Osteocyte (in vitro differentiated cells): ENCODE results near the gene CYB5A. TPM values are rescaled to one million over a fixed set of nuclear protein-coding genes. Genes with fewer than 3 reads are reported as not detected.

Experiments
- DNase-seq: peaks from one replicate; pipeline ENCODE4 v3.0.0; 2021; ENCODE audit warnings: mixed read lengths; ENCODE audit not compliant: unreplicated experiment; ENCODE audit errors: extremely low spot score
- H3K27ac Mint-ChIP-seq: one replicate; pipeline ENCODE4 v1.8.0; 2021; ENCODE audit warnings: mild to moderate bottlenecking, mixed read lengths; ENCODE audit not compliant: unreplicated experiment
- H3K27me3 Mint-ChIP-seq: one replicate; pipeline ENCODE4 v1.8.0; 2021; ENCODE audit warnings: mixed read lengths; ENCODE audit not compliant: unreplicated experiment
- H3K36me3 Mint-ChIP-seq: one replicate; pipeline ENCODE4 v1.8.0; 2021; ENCODE audit warnings: mixed read lengths; ENCODE audit not compliant: unreplicated experiment
- H3K4me1 Mint-ChIP-seq: one replicate; pipeline ENCODE4 v1.8.0; 2021; ENCODE audit warnings: mixed read lengths; ENCODE audit not compliant: unreplicated experiment
- H3K4me3 Mint-ChIP-seq: one replicate; pipeline ENCODE4 v1.8.0; 2021; ENCODE audit warnings: mild to moderate bottlenecking, moderate library complexity, mixed read lengths; ENCODE audit not compliant: unreplicated experiment
- H3K9me3 Mint-ChIP-seq: one replicate; pipeline ENCODE4 v1.8.0; 2021; ENCODE audit warnings: mixed read lengths; ENCODE audit not compliant: unreplicated experiment
- CTCF ChIP-seq: fragments of 200-600 bp; sonication (generic); IDR thresholded peaks from 2 replicates; pipeline ENCODE4 v1.5.0; 2021; ENCODE audit warnings: antibody characterized with exemption, mild to moderate bottlenecking, moderate library complexity
- total RNA-seq: library from RNA; stranded (reverse); gene quantifications from 2 replicates; pipeline ENCODE4 v1.2.1, GENCODE V29; 2021

CYB5A gene
- total RNA-seq, 1 donor from 2014 or later, result 28.2 TPM

- no peak for TF ChIP-seq CTCF
- Mint-ChIP-seq H3K36me3 (no peaks in the 10 kb centered on the region), H3K4me1 (no peaks in the 10 kb centered on the region), H3K27me3 (no peaks in the 10 kb centered on the region), H3K9me3 (no peaks in the 10 kb centered on the region), H3K4me3 (no peak overlapping the region), H3K27ac (no peak overlapping the region)
- DNase-seq, result no peak
These were observed 87.1 kb downstream of the CYB5A start for GRCh38 chr18:74204526-74205152.

DNA sequence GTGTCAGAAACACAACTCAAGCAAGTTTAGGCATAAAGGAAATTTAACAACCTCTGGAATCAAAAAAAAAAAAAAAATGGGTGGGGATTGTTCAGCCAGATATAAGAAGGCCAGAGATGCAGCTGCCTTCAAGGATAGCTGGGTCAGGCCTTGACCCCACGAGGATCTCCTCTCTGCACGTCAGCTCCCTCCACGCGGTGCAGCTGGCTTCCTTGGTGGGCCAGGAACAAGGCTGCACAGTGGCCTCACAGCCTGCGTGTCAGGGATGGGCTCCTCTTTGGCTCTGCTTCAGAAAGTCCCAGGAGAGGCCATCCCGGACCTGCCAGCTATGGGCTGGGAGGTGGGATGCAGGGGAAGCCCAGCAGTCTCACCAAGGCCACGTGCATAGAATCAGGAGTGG is 88.0 kb downstream of the CYB5A start:
- H3K36me3 Mint-ChIP-seq, result no peaks in the 10 kb centered on the region
- no peak for DNase-seq
- H3K27ac Mint-ChIP-seq, result no peak overlapping the region
- no peak for TF ChIP-seq CTCF
- no peaks in the 10 kb centered on the region for H3K27me3 Mint-ChIP-seq
- H3K4me3 Mint-ChIP-seq, result no peak overlapping the region
- H3K9me3 Mint-ChIP-seq, result no peaks in the 10 kb centered on the region
- H3K4me1 Mint-ChIP-seq, result no peaks in the 10 kb centered on the region

Other genes starting within 250 kb of the CYB5A start
- 0.73 and 0.86 TPM in 2 replicates for gene FBXO15, start 144.1 kb downstream of the CYB5A start, total RNA-seq
- gene TIMM21, start 143.4 kb downstream of the CYB5A start, total RNA-seq, result 22.0 and 23.3 TPM in 2 replicates
- gene C18orf63, start 23.9 kb upstream of the CYB5A start, total RNA-seq, result not detected in 2 replicates
- not detected in 2 replicates for gene DIPK1C, start 165.3 kb upstream of the CYB5A start, total RNA-seq
- gene CNDP2, start 204.4 kb upstream of the CYB5A start, total RNA-seq, result 75.2 and 78.8 TPM in 2 replicates
- gene CNDP1, start 242.5 kb upstream of the CYB5A start, total RNA-seq, result not detected in 2 replicates